RPMI8226 (cell line): ENCODE data around the gene KXD1.
"Not testable (repeated sequence)": the region's sequence is repeated elsewhere in the genome, so short reads cannot be mapped to it uniquely, and the experiment has no call there.

Experiments
- DNase-seq: peaks from one replicate; pipeline ENCODE4 v3.0.0-alpha.2; 2015

The KXD1 gene

DNA sequence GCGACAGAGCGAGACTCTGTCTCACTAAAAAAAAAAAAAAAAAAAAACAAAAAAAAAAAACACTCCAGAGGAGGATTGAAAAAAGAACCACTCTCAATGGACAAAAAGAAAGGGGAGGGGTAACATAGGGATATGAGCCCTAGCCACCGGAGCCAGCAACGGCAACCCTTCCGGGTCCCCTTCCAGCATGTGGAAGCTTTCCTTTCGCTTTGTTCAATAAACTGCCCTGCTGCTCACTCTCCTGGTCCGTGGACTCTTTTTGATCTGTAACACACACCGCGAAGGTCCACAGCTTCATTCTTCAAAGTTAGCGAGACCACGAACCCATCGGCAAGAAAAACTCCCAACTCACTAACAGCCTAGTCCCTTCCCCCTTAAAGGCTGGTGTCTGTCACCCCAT, 29.9 kb downstream of the KXD1 start:
- no peak for DNase-seq

DNA sequence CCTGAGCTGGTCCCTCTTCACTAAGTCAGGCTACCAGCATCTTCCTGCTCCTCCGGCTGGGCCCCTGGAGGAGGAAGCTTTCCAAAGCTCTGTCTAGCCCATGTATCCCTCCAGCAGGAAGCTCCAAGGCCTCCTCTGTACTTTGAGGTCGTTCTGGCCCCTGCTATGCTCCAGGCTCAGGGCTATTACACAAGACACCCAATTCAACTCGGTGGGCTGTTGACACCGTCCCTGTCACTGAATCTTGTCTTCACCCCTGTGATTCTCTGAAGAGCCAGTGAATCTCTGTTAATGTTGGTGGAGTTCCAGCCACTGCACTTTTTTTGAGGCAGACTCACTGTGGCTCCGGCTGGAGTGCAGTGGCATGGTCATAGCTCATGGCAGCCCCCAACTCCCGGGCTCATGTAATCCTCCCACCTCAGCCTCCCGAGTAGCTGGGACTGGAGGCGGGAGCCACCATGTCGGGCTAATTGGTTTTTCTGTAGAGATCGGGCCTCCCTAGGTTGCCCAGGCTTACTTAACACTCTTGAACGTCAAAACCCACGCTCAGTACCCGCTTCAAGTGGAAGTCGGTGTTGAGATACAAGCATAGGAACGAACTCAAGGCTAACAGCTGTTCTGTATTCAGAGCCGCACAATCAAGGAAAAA, 30.4 kb downstream of the KXD1 start:
- DNase-seq = no peak

DNA sequence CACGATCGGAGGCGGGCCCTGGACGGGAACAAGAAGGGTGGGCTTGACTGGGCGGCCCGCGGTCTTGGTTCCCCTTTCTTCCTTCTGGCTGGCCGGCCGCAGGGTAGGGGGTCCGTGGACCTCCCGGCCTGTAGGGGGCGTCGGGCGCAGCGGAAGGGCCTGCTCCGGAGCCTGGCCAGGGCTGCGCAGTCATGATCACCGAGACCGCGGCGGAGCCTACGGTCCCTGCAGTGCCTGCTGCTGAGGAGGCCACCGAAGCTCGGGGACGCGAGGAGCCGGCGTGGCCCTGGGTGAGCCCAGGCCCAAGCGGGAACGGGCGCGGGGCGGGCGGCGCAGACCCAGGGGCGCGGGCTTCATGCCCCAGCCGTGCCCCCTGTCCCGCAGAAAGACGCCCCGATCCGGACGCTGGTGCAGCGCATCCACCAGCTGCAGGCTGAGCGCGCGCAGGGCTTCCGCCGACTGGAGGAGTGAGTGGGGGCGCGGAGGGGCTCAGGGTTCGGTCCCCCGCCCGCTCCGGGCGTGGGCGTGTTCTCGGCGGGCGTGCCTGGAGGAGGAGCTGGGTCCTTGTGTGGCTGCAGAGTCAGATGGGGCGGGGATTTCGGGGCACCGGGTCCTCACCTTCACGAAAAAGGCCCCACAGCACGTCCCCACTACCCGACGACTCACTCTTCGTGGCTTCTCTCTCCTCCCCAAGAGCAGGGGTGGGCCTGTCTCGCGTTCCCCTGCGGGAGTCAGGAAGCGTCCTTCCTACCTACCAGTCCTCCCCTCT, 31.1 kb downstream of the KXD1 start, which contains the start of gene REX1BD:
Gene REX1BD, plus strand, starts transcription at position 188 of the 769 bp plus-strand sequence. Its CDS starts 4 bp downstream, at position 192.
- DNase-seq = peak; percentile 91

DNA sequence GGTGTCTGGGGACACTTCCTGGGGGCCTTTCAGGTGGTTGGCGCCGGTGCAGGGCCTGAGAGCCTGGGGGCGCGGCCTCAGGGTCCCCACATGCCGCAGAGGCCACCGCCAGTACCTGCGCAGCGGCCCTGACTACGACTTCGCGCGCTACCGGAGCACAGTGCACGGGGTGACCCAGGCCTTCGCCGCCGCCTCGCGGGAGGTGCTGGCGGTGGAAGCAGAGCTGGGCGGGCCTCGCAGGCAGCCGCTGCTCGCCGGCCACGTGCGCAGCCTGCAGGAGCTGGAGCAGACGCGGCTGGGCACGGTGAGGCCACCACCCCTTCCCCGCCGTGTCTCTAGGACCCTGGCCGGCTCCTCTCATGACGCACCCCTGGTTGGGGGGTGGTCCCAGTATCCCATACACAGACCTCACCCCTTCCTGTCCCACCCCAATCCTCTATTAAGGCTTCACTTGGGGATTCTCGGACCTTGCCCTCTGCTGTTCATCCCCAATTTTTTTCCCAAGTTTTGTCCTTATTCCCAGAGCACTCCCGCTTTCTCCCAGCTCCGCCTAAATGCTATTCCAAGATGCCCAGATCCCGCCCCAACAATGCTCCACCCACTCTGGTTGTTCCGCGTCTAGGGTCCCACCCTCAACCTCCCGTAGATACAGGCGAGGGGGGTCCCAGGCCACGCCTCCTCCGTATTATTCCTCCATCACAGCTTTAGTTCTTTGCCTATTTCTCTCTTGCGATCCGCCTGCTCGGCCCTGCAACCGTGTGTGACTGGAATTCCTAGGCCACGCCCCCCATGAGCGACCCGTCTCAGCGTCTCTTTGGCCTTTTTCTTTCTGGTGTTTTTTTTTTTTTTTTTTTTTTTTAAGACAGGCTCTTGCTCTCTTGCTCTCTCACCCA, 32.0 kb downstream of the KXD1 start:
- DNase-seq = peak; percentile 86

GRCh38 chr19:18590273-18591272, 32.9 kb downstream of the KXD1 start:
- DNase-seq = no peak

DNA sequence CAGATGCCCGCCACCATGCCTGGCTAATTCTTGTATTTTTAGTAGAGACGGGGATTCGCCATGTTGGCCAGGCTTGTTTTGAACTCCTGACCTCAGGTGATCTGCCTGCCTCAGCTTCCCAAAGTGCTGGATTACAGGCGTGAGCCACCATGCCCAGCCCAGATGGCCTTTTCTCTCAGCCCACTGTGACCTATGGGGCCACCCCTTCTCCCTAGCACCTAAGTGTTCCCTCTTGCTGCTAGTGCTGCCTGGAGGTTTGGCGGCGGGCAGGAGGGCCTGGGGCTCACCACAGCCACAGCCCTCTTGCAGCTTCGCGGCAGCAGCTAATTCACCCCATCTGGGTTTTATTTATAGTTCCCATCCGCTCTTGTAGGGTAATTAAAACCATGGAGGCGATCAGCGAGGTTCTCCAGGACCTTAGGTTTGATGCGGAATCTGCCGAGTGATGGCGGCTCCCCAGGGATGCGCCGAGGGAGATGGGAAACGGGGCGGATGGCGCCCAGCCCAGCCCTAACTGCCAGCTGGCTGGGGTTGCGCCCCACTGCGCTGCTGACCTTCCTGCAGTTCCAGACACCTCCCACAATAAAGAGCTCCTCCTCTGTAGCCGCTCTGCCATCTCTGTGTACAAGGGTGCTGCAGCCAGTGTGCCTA, 34.2 kb downstream of the KXD1 start:
- DNase-seq = no peak

DNA sequence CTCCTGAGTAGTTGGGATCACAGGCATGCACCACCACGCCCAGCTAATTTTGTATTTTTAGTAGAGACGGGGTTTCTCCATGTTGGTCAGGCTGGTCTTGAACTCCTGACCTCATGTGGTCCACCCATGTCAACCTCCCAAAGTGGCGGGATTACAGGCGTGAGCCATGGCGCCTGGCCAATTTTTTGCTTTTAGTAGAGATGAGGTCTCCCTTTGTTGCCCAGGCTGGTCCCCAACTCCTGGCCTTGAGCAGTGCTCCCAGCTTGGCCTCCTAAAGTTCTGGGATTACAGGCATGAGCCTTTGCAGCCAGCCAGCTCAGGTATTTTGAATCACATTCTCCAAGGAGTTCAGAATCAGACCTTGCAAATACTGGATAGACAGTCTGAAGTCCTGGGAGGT, 35.1 kb downstream of the KXD1 start:
- DNase-seq = not testable (repeated sequence)

GRCh38 chr19:18593367-18594095, 35.9 kb downstream of the KXD1 start:
- no peak for DNase-seq

- DNase-seq = peak; percentile 88
Measured at GRCh38 chr19:18594096-18594823, 36.6 kb downstream of the KXD1 start.

GRCh38 chr19:18594824-18595373, 37.2 kb downstream of the KXD1 start:
- DNase-seq = no peak

GRCh38 chr19:18595475-18595874, 37.8 kb downstream of the KXD1 start:
- no peak for DNase-seq

- DNase-seq = no peak
Measured at GRCh38 chr19:18596752-18597157, 39.1 kb downstream of the KXD1 start.

- no peak for DNase-seq
Measured at GRCh38 chr19:18597809-18598660, 40.4 kb downstream of the KXD1 start.

DNA sequence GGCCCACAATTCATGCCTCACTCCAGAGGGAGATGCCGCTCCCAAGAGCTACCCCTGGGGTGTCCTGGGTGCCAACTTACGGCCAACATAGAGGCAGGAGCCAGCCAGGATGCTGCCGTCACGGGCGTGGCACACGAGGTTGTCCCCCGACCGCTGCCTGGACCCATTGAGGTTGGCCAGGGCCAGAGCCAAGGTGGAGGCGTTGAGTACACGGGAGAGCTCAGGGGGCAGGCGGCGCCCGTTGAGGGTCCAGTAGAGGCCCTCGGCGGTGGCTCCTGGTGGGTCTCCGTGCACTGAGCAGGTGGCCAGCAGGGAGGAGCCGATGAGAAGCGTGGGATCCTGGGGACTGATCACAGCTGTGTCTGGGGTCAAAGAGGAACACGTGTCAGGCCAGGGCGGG, 41.8 kb downstream of the KXD1 start:
- DNase-seq = no peak

DNA sequence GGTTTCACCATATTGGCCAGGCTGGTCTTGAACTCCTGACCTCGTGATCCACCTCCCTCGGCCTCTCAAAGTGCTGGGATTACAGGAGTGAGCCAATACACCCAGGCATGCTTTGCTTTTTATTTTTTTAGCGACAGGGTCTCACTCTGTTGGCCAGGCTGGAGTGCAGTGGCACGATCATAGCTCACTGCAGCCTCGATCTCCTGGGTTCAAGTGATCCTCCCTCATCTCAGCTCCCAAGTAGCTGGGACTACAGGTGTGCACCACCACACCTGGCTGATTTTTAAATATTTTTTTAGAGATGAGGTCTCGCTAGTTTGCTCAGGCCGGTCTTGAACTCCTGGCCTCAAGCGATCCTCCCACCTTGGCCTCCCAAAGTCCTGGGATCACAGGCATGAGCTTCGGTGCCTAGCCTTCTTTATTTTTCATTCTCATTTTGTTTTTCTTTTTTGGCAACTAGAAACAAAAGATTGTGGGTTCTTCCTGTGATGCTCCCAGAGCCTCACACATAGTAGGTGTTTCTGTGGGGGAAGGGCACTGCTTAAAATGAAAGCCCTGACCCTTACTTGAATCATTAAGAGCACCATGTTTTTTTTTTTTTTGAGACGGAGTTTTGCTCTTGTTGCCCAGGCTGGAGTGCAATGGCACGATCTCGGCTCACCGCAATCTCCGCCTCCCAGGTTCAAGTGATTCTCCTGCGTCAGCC, 43.2 kb downstream of the KXD1 start:
- DNase-seq = not testable (repeated sequence)

GRCh38 chr19:18601875-18602274, 44.2 kb downstream of the KXD1 start:
- no peak for DNase-seq

GRCh38 chr19:18603255-18603957, 45.7 kb downstream of the KXD1 start:
- peak; percentile 59 for DNase-seq
